ENCODE results near the gene CSMD2. TPM values are rescaled to one million over a fixed set of nuclear protein-coding genes. Genes with fewer than 3 reads are reported as not detected.

Gene CSMD2
- total RNA-seq, 2 experiments from 2014 or later = not detected

GRCh38 chr1:34073028-34073695 is 91.9 kb downstream of the CSMD2 start:
- CTCF ChIA-PET = no interaction called here
- H3K36me3 Mint-ChIP-seq (ENCODE audit: low read depth) = no peaks in the 10 kb centered on the region
- H3K4me1 Mint-ChIP-seq = no peaks in the 10 kb centered on the region
- H3K4me3 Mint-ChIP-seq = no peak overlapping the region
- H3K9me3 Mint-ChIP-seq = no peaks in the 10 kb centered on the region
- no peak for DNase-seq
- no peaks in the 10 kb centered on the region for H3K27me3 Mint-ChIP-seq
- POLR2A ChIA-PET = no interaction called here
- no peak overlapping the region for H3K27ac Mint-ChIP-seq

DNA sequence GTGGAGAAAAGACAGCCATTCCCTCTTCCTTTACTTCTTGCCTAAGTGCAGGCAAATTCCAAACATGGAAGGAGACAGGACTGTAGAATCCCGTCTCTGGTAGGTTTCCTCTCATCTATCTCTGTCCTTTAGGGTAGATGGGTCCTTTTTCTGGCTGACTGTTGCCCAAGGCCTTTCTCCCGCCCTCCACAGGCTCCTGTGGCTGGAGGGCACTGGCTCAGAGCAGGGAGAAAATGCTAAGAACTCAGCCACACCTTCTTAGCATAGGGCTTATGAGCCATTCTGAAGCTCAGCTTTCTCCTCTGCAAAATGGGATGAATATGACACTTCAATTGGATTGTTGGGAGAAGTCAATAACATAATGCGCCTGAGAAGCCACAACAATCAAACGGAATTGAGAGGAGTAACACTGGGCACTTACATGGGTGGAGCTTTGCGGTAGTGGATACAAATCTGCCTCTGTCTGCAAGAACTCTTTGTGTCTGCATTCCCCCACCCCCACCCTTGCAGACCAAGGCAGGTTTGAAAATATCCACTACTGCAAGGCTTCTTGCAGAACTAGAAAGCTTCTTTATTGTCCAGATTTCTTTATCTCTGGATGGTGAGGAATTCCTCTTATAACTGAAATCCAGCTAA is 94.7 kb downstream of the CSMD2 start:
- Mint-ChIP-seq H3K27me3 (no peaks in the 10 kb centered on the region), H3K27ac (no peak overlapping the region), H3K36me3 (ENCODE audit: low read depth) (no peaks in the 10 kb centered on the region), H3K4me1 (no peaks in the 10 kb centered on the region), H3K9me3 (no peaks in the 10 kb centered on the region), H3K4me3 (no peak overlapping the region)
- ChIA-PET POLR2A (no interaction called here), CTCF (no interaction called here)
- no peak for DNase-seq

DNA sequence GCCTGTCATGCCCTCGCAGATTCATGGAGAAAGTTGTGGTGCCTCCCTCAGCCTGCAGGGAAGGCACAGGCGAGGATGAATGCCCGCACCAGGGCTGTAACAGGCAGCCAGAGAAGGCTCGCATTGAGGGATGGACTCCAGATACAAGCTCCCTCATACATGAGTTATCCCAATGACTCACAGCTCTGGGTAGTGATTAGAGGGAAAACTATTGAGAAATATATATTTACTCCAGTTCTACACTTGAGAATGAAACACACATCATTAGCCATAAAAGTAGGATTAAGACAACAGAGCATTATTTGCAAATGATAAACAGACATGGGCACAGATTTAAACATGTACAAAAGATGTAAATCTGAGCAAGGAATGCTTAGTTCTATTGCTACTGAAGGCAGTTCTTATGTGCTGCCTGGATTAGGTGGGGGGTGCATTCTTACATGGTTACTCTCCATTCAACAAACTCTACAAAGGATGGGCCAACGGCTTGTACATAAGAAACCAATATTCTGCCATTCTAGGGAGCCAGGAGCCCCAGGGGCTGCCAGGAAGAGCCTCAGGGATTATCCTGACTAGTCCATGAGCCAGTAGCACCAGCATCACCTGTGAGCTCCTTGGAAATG is 97.9 kb downstream of the CSMD2 start:
- ChIA-PET POLR2A (no interaction called here), CTCF (no interaction called here)
- H3K9me3 Mint-ChIP-seq = no peaks in the 10 kb centered on the region
- H3K36me3 Mint-ChIP-seq (ENCODE audit: low read depth) = no peaks in the 10 kb centered on the region
- H3K4me1 Mint-ChIP-seq = no peaks in the 10 kb centered on the region
- H3K27me3 Mint-ChIP-seq = no peaks in the 10 kb centered on the region
- no peak for DNase-seq
- no peak overlapping the region for H3K4me3 Mint-ChIP-seq
- H3K27ac Mint-ChIP-seq = no peak overlapping the region

- no peak for DNase-seq
- POLR2A ChIA-PET = no interaction called here
- H3K27ac Mint-ChIP-seq = no peak overlapping the region
- no peaks in the 10 kb centered on the region for H3K27me3 Mint-ChIP-seq
- H3K9me3 Mint-ChIP-seq = no peaks in the 10 kb centered on the region
- no peak overlapping the region for H3K4me3 Mint-ChIP-seq
- no peaks in the 10 kb centered on the region for H3K36me3 Mint-ChIP-seq (ENCODE audit: low read depth)
- CTCF ChIA-PET = no interaction called here
- no peaks in the 10 kb centered on the region for H3K4me1 Mint-ChIP-seq
Measured at GRCh38 chr1:34066166-34066565, 98.9 kb downstream of the CSMD2 start.

DNA sequence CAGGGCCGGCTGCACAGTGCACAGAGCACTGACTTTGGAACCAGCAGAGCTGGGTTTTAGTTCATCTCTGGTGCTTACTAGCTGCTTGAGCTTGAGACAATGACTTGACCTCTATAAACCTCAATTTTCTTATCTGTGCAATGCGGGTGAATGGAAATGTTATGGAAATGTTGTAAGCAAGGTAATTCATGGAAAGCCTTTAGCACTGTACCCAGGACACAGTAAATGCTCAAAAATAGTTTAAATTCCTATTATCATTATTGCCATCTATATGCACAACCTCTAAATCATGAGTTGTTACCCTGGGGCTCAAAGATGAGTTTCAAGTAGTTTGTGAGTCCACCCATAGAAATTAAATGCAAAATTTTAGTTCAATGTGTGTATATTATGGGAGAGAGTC is 99.5 kb downstream of the CSMD2 start:
- H3K36me3 Mint-ChIP-seq (ENCODE audit: low read depth) = no peaks in the 10 kb centered on the region
- POLR2A ChIA-PET = no interaction called here
- no peak overlapping the region for H3K27ac Mint-ChIP-seq
- H3K27me3 Mint-ChIP-seq = no peaks in the 10 kb centered on the region
- CTCF ChIA-PET = no interaction called here
- no peak for DNase-seq
- no peaks in the 10 kb centered on the region for H3K4me1 Mint-ChIP-seq
- H3K4me3 Mint-ChIP-seq = no peak overlapping the region
- no peaks in the 10 kb centered on the region for H3K9me3 Mint-ChIP-seq

- Mint-ChIP-seq H3K9me3 (no peaks in the 10 kb centered on the region), H3K4me1 (no peaks in the 10 kb centered on the region), H3K4me3 (no peak overlapping the region), H3K27ac (no peak overlapping the region), H3K36me3 (ENCODE audit: low read depth) (no peaks in the 10 kb centered on the region), H3K27me3 (no peaks in the 10 kb centered on the region)
- no peak for DNase-seq
- ChIA-PET CTCF (no interaction called here), POLR2A (no interaction called here)
Measured at GRCh38 chr1:34060901-34061415, 104.1 kb downstream of the CSMD2 start.

DNA sequence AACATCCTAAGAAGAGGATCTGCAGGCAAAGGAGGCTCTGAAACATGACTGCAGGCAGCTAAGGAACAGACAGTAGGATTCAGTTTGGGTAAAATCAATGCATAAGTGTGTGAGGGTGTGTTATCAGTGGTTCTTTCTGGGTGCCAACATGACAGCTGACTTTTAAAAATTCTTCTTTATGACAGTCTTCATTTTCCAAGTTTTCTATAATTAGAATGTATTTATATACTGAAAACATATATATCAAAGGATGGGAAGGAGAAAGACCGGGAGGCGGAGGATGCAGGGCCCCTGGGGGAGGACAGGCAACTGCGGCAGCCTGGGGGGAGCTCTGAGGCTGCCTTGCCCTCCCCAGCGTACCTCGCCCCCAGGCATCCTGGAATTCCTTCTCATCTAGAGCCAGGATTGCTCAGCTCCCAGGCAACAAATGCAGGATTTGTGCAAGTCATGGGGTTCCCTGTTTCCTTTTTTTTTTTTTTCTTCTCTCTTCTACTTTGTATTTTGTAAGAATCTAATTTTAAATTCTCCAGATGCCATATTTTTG is 104.8 kb downstream of the CSMD2 start:
- POLR2A ChIA-PET = no interaction called here
- H3K27ac Mint-ChIP-seq = no peak overlapping the region
- CTCF ChIA-PET = no interaction called here
- no peaks in the 10 kb centered on the region for H3K4me1 Mint-ChIP-seq
- no peaks in the 10 kb centered on the region for H3K9me3 Mint-ChIP-seq
- no peak for DNase-seq
- H3K27me3 Mint-ChIP-seq = no peaks in the 10 kb centered on the region
- no peaks in the 10 kb centered on the region for H3K36me3 Mint-ChIP-seq (ENCODE audit: low read depth)
- no peak overlapping the region for H3K4me3 Mint-ChIP-seq

DNA sequence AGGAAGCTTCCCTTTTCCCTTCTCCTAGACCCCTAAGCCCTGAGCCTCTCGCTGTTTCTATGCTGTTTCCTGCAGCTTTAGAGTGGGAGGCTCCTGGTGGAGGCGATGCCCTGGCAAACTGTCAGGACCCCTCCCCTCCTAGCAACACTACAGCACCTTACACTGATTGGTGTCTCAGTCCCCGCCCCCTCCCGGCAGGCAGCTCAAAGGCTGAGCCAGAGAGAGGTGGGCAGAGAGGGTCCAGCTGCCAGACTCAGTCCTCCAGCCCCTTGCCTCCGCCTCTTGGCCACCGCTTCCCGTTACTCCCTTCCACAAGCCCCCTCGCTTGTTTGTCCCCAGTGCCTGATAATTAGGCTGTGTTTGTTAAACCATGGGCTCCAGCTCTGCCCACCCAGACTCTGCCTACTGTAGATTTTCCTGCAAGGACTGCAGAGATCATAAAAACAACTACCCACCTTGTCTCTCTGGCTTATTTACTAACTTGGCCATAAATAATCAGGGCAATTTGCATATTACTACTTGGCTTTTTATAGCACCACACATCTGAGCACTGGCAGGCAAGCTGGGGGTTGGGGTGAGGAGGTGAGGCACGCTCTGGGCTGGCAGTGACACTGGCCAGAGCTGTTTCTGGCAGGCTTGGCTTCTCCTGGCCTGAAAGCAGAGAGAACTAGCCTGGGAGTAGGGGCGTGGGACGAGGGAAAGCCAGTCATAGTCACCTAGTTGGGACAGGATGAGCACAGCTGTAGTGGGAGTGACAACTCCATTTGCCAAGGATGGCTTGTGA is 107.5 kb downstream of the CSMD2 start:
- no peaks in the 10 kb centered on the region for H3K36me3 Mint-ChIP-seq (ENCODE audit: low read depth)
- no peaks in the 10 kb centered on the region for H3K27me3 Mint-ChIP-seq
- H3K9me3 Mint-ChIP-seq = no peaks in the 10 kb centered on the region
- DNase-seq = no peak
- no peaks in the 10 kb centered on the region for H3K4me1 Mint-ChIP-seq
- POLR2A ChIA-PET = no interaction called here
- no peak overlapping the region for H3K27ac Mint-ChIP-seq
- no peak overlapping the region for H3K4me3 Mint-ChIP-seq
- CTCF ChIA-PET = no interaction called here

DNA sequence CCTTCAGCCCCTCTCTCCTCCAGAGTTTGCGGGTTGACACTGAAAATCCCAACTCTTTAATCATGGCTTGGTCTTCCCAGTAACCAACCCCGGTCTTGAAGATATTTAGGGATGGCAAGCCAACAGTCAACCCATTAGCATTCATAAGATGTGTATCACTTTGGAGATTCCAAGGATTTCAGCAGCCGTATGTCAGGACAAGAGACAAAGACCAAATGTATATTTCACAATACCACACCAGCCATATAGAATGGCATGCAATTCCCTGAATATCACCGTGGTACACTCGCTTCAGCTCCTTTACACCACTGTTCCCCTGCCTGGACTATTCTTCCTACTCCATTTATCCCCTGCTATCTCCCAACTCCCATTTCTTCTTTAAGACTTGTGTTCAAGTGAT is 109.2 kb downstream of the CSMD2 start:
- Mint-ChIP-seq H3K4me1 (no peaks in the 10 kb centered on the region), H3K4me3 (no peak overlapping the region), H3K9me3 (no peaks in the 10 kb centered on the region), H3K27me3 (no peaks in the 10 kb centered on the region), H3K27ac (no peak overlapping the region), H3K36me3 (ENCODE audit: low read depth) (no peaks in the 10 kb centered on the region)
- ChIA-PET CTCF (no interaction called here), POLR2A (no interaction called here)
- DNase-seq = no peak

DNA sequence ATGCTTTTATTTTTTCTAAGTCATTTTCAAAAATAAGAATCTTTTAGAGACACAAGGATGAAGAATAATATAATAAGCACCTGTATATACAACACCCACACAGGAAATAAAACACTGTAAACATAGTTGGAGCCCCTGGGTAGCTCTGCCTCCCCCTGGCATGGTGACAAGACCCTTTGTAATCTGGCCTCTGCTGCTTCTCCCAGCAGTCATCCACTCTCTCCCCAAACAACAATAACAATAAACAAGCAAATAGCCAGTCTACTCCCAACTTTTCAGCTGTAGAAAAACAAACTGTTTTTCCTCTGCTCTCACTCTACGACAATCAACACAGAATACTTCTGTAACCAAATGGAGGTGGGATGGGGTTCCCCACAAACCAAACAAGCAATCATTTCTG is 110.1 kb downstream of the CSMD2 start:
- DNase-seq = no peak
- no peaks in the 10 kb centered on the region for H3K4me1 Mint-ChIP-seq
- H3K27me3 Mint-ChIP-seq = no peaks in the 10 kb centered on the region
- POLR2A ChIA-PET = no interaction called here
- H3K9me3 Mint-ChIP-seq = no peaks in the 10 kb centered on the region
- no peak overlapping the region for H3K27ac Mint-ChIP-seq
- H3K4me3 Mint-ChIP-seq = no peak overlapping the region
- H3K36me3 Mint-ChIP-seq (ENCODE audit: low read depth) = no peaks in the 10 kb centered on the region
- CTCF ChIA-PET = no interaction called here

GRCh38 chr1:34053660-34054059 is 111.4 kb downstream of the CSMD2 start:
- Mint-ChIP-seq H3K9me3 (no peaks in the 10 kb centered on the region), H3K4me1 (no peaks in the 10 kb centered on the region), H3K27ac (no peak overlapping the region), H3K27me3 (no peaks in the 10 kb centered on the region), H3K36me3 (ENCODE audit: low read depth) (no peaks in the 10 kb centered on the region), H3K4me3 (no peak overlapping the region)
- POLR2A ChIA-PET = no interaction called here
- CTCF ChIA-PET = no interaction called here
- no peak for DNase-seq

DNA sequence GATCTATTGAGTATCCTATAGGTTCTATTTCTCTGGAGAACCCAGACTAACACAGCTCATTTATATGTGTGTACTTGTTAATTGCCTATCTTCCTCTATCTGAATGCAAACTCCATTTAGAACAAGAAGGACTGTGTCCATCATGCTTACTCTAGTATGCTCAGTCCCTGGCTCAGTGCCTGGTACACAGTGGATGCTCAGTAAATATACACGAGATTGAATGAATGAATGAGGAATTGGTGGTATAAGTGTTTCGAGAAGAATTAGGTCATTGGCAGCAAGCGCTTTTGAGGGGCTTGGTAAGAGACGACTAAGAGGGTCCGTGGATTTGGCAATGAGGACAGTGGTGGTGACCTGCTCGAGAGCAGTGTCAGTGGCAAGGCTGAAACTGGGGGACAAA is 112.5 kb downstream of the CSMD2 start:
- DNase-seq = no peak
- Mint-ChIP-seq H3K9me3 (no peaks in the 10 kb centered on the region), H3K4me3 (no peak overlapping the region), H3K27ac (no peak overlapping the region), H3K27me3 (no peaks in the 10 kb centered on the region), H3K36me3 (ENCODE audit: low read depth) (no peaks in the 10 kb centered on the region), H3K4me1 (no peaks in the 10 kb centered on the region)
- ChIA-PET CTCF (no interaction called here), POLR2A (no interaction called here)
